ENCODE measurements around the gene C16orf96.

DNA sequence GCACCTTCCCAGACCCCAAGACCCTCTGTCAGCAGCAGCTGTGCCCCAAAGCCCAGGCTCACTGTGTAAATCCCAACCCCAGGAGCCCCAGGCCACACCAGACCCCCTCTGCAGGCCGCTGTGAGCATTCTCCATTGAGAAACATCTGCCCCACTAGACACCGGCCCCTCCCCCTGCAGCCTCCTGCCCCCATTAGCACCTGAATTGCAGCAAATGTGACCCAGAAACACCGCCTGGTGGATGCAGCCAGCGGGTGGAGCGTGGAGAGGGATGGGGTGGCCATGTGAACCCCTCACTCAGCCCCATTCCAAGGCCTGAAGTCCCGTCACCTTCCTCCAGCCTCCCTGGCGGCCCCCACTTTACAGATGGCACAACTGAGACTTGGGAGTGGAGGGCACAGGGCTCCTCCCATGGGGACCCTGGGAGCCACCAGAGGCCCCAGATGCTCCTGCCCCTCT, 56.4 kb downstream of the C16orf96 start:
- TF ChIP-seq, protein P1, sequence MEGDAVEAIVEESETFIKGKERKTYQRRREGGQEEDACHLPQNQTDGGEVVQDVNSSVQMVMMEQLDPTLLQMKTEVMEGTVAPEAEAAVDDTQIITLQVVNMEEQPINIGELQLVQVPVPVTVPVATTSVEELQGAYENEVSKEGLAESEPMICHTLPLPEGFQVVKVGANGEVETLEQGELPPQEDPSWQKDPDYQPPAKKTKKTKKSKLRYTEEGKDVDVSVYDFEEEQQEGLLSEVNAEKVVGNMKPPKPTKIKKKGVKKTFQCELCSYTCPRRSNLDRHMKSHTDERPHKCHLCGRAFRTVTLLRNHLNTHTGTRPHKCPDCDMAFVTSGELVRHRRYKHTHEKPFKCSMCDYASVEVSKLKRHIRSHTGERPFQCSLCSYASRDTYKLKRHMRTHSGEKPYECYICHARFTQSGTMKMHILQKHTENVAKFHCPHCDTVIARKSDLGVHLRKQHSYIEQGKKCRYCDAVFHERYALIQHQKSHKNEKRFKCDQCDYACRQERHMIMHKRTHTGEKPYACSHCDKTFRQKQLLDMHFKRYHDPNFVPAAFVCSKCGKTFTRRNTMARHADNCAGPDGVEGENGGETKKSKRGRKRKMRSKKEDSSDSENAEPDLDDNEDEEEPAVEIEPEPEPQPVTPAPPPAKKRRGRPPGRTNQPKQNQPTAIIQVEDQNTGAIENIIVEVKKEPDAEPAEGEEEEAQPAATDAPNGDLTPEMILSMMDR (conservative IDR thresholded peaks at IDR 0.05): no peak
- no peak for TF ChIP-seq EZH2 (IDR thresholded peaks at IDR 0.05; ENCODE audit: low read depth)
